Endodermal cell (in vitro differentiated cells): ENCODE data around the gene DDRGK1. TPM values are rescaled to one million over a fixed set of nuclear protein-coding genes. Genes with fewer than 3 reads are reported as not detected.
A peak's percentile ranks its signal among the peaks of the same experiment; 100 is the strongest.

ENCODE experiments used
- DNase-seq: peaks from one replicate; pipeline ENCODE4 v3.0.0-alpha.2; 2017
- H3K27ac ChIP-seq: 2 replicates; pipeline ENCODE4 v1.5.1; 2013; ENCODE audit warnings: mild to moderate bottlenecking, low read depth, low read length, moderate library complexity
- H3K27me3 ChIP-seq: 2 replicates; pipeline ENCODE4 v1.6.1; 2013; ENCODE audit warnings: mild to moderate bottlenecking, low read length, moderate library complexity; ENCODE audit not compliant: insufficient read depth, control insufficient read depth, poor library complexity, severe bottlenecking
- H3K36me3 ChIP-seq: 2 replicates; pipeline ENCODE4 v1.7.0; 2013; ENCODE audit warnings: mild to moderate bottlenecking, low read length, moderate library complexity; ENCODE audit not compliant: control insufficient read depth, insufficient read depth
- H3K4me1 ChIP-seq: one replicate; pipeline ENCODE4 v1.7.0; 2013; ENCODE audit warnings: low read length; ENCODE audit not compliant: control insufficient read depth, insufficient read depth
- H3K4me3 ChIP-seq: 2 replicates; pipeline ENCODE4 v1.5.1; 2013; ENCODE audit warnings: mild to moderate bottlenecking, low read length, moderate library complexity
- H3K9ac ChIP-seq: 2 replicates; pipeline ENCODE4 v1.6.1; 2013; ENCODE audit warnings: mild to moderate bottlenecking, low read length, moderate library complexity; ENCODE audit not compliant: poor library complexity, severe bottlenecking; ENCODE audit errors: extremely low read depth
- H3K9me3 ChIP-seq: 2 replicates; pipeline ENCODE4 v1.6.1; 2013; ENCODE audit warnings: mild to moderate bottlenecking, low read length, moderate library complexity; ENCODE audit not compliant: control insufficient read depth
- H3K27ac Mint-ChIP-seq: 2 replicates; pipeline ENCODE4 v1.8.0; 2020; ENCODE audit warnings: mixed read lengths
- H3K27me3 Mint-ChIP-seq: 2 replicates; pipeline ENCODE4 v1.8.0; 2021; ENCODE audit warnings: mild to moderate bottlenecking, mixed read lengths; ENCODE audit not compliant: insufficient read depth
- H3K36me3 Mint-ChIP-seq: 2 replicates; pipeline ENCODE4 v1.8.0; 2020; ENCODE audit warnings: low read depth, mixed read lengths
- H3K4me1 Mint-ChIP-seq: 2 replicates; pipeline ENCODE4 v1.8.0; 2020; ENCODE audit warnings: mixed read lengths
- H3K4me3 Mint-ChIP-seq: 2 replicates; pipeline ENCODE4 v1.8.0; 2020; ENCODE audit warnings: mild to moderate bottlenecking, moderate library complexity, mixed read lengths
- H3K9me3 Mint-ChIP-seq: 2 replicates; pipeline ENCODE4 v1.8.0; 2020; ENCODE audit warnings: mild to moderate bottlenecking, mixed read lengths
- CTCF ChIP-seq: fragments of 200-600 bp; sonication (generic); conservative IDR thresholded peaks from 2 replicates; pipeline ENCODE4 v1.5.0; 2021; ENCODE audit warnings: antibody characterized with exemption, mild to moderate bottlenecking
- WGBS, 2 experiments: methylation state at CpG; one replicate each; pipeline versions ENCODE4 v1.1.5 to v1.1.7; 2013; ENCODE audit warnings: missing lambda C conversion rate in 2 of 2, mixed read lengths in 1 of 2; ENCODE audit not compliant: insufficient coverage in 1 of 2, insufficient read length in 1 of 2; 5-methylcytosine and 5-hydroxymethylcytosine counted together
- total RNA-seq, 2 donors: library from RNA; stranded (reverse); fragmentation: NEBNext Ultra II Directional in 1 of 2; extraction: Animal tissue kit (Norgen Biotek cat#: 25700) in 1 of 2; gene quantifications; 2 replicates in 1 of 2; 3 replicates in 1 of 2; pipeline ENCODE4 v1.2.1, GENCODE V29; 2021

The DDRGK1 gene
- total RNA-seq, 2 donors from 2014 or later: 55.0 to 59.3 TPM

- no peak for TF ChIP-seq CTCF
- H3K27ac ChIP-seq: no peak overlapping the region
- no peak for DNase-seq
- H3K36me3 ChIP-seq: no peaks in the 10 kb centered on the region
- peak overlapping the region; percentile 78 for H3K9ac ChIP-seq
- peak overlapping the region; percentile 88 for H3K4me3 Mint-ChIP-seq
- peak overlapping the region; percentile 98 for H3K27ac Mint-ChIP-seq
- H3K4me1 Mint-ChIP-seq: peaks cover 32% of the 10 kb centered on the region
- H3K27me3 Mint-ChIP-seq: no peaks in the 10 kb centered on the region
- H3K4me3 ChIP-seq: peak overlapping the region; percentile 91
- H3K9me3 ChIP-seq: no peaks in the 10 kb centered on the region
- H3K4me1 ChIP-seq: peaks cover 10% of the 10 kb centered on the region
- H3K27me3 ChIP-seq: no peaks in the 10 kb centered on the region
- H3K36me3 Mint-ChIP-seq: peaks cover 2% of the 10 kb centered on the region
- H3K9me3 Mint-ChIP-seq: no peaks in the 10 kb centered on the region
- 48 to 60% methylated on average over 1 of the region's 1 CpG for WGBS, 2 experiments
These were observed 29.2 kb downstream of the DDRGK1 start for GRCh38 chr20:3175270-3175669.

GRCh38 chr20:3174442-3175261, 29.8 kb downstream of the DDRGK1 start:
- Mint-ChIP-seq H3K27ac (peak overlapping the region; percentile 98), H3K9me3 (no peaks in the 10 kb centered on the region), H3K4me3 (peak overlapping the region; percentile 88), H3K36me3 (peaks cover 4% of the 10 kb centered on the region), H3K4me1 (peaks cover 34% of the 10 kb centered on the region), H3K27me3 (no peaks in the 10 kb centered on the region)
- H3K36me3 ChIP-seq: no peaks in the 10 kb centered on the region
- peak overlapping the region; percentile 78 for H3K9ac ChIP-seq
- DNase-seq: no peak
- H3K9me3 ChIP-seq: no peaks in the 10 kb centered on the region
- TF ChIP-seq CTCF: no peak
- peak overlapping the region; percentile 75 for H3K27ac ChIP-seq
- no peaks in the 10 kb centered on the region for H3K27me3 ChIP-seq
- H3K4me3 ChIP-seq: peak overlapping the region; percentile 91
- WGBS, 2 experiments: 7% methylated on average over 5 to 11 of the region's 13 CpGs
- H3K4me1 ChIP-seq: peaks cover 10% of the 10 kb centered on the region

DNA sequence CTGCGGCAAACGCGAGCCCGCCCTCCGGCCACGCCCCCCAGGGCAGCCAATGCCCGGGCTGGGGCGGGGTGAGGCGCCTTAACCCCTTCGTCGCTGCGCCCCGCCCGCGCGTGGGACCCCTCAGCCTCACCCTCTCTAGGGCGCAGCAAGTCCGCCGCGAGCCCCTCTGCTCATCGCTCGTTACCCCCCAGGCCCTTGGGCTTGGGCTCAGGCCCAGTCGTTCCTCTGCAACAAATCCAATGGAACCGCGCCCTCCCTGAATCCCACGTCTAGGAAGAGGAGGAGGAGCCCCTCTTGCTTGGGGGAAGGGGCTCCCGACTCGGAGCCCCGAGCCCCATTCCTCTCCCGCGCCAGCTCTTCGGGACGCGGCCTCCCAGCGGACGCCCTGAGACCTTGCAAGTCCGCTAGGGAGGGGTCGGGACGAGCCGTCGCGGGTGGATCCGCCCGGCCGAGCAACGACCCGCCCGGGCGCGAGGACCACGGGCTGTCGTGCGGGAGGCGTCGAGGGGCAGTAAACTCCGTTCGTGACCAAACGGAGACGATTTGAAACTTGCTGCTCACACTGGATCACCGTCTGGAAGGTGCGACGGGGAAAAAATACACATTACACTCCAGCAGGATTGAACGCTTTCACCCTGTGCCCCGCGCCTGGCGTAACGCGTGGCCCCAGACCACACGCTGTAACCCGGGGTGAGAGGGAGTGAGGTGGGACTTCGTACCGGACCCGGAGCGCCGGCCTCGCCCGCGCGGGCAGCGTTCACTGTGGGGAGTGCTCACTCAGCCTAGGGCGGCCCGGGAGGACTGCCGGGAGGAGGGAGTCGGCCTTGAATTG, 30.7 kb downstream of the DDRGK1 start:
- H3K4me1 Mint-ChIP-seq: peaks cover 40% of the 10 kb centered on the region
- peak; percentile 48 for TF ChIP-seq CTCF
- peak overlapping the region; percentile 91 for H3K4me3 ChIP-seq
- H3K27me3 ChIP-seq: no peaks in the 10 kb centered on the region
- peak overlapping the region; percentile 98 for H3K27ac Mint-ChIP-seq
- H3K36me3 ChIP-seq: no peaks in the 10 kb centered on the region
- H3K27ac ChIP-seq: peak overlapping the region; percentile 75
- peak overlapping the region; percentile 88 for H3K4me3 Mint-ChIP-seq
- peaks cover 2% of the 10 kb centered on the region for H3K27me3 Mint-ChIP-seq
- WGBS, 2 experiments: 0 to 2% methylated on average over 11 to 84 of the region's 84 CpGs
- peaks cover 10% of the 10 kb centered on the region for H3K4me1 ChIP-seq
- peaks cover 2% of the 10 kb centered on the region for H3K36me3 Mint-ChIP-seq
- H3K9me3 ChIP-seq: no peaks in the 10 kb centered on the region
- peak overlapping the region; percentile 78 for H3K9ac ChIP-seq
- DNase-seq: peak; percentile 97
- no peaks in the 10 kb centered on the region for H3K9me3 Mint-ChIP-seq
